Trophoblast cell (in vitro differentiated cells and primary cell): ENCODE measurements around the gene TMC4.

Experiments used
- DNase-seq, 2 donors: peaks; one replicate each; pipeline ENCODE4 v3.0.0-alpha.2; 2016
- H2AFZ ChIP-seq: 2 replicates; pipeline ENCODE4 v1.6.1; 2013; ENCODE audit warnings: low read length, moderate library complexity, mild to moderate bottlenecking; ENCODE audit not compliant: insufficient read depth, poor library complexity
- H2AK5ac ChIP-seq: 2 replicates; pipeline ENCODE4 v1.6.1; 2013; ENCODE audit warnings: mild to moderate bottlenecking, low read length
- H2BK120ac ChIP-seq: 2 replicates; pipeline ENCODE4 v1.6.1; 2013; ENCODE audit warnings: low read length, mild to moderate bottlenecking, moderate library complexity; ENCODE audit not compliant: insufficient read depth, poor library complexity
- H2BK12ac ChIP-seq: 2 replicates; pipeline ENCODE4 v1.6.1; 2013; ENCODE audit warnings: mild to moderate bottlenecking, low read length, moderate library complexity
- H2BK5ac ChIP-seq: 2 replicates; pipeline ENCODE4 v1.6.1; 2013; ENCODE audit warnings: low read length, low read depth, moderate library complexity, mild to moderate bottlenecking; ENCODE audit not compliant: poor library complexity
- H3K14ac ChIP-seq: 2 replicates; pipeline ENCODE4 v1.6.1; 2013; ENCODE audit warnings: mild to moderate bottlenecking, low read length
- H3K18ac ChIP-seq: 2 replicates; pipeline ENCODE4 v1.6.1; 2013; ENCODE audit warnings: mild to moderate bottlenecking, low read length
- H3K23ac ChIP-seq: 2 replicates; pipeline ENCODE4 v1.6.1; 2013; ENCODE audit warnings: low read length
- H3K27ac ChIP-seq: 2 replicates; pipeline ENCODE4 v1.5.1; 2013; ENCODE audit warnings: low read depth, mild to moderate bottlenecking, inconsistent platforms, low read length, moderate library complexity
- H3K27me3 ChIP-seq: 2 replicates; pipeline ENCODE4 v1.6.1; 2013; ENCODE audit warnings: inconsistent platforms, mild to moderate bottlenecking, low read length, moderate library complexity; ENCODE audit not compliant: insufficient read depth
- H3K36me3 ChIP-seq, 2 experiments: 1 replicate in 1 of 2; 2 replicates in 1 of 2; pipeline ENCODE4 v1.6.1; 2013; ENCODE audit warnings: low read length in 2 of 2, mild to moderate bottlenecking in 2 of 2, moderate library complexity in 1 of 2; ENCODE audit not compliant: insufficient read depth in 2 of 2, control insufficient read depth in 1 of 2
- H3K4ac ChIP-seq: 2 replicates; pipeline ENCODE4 v1.6.1; 2013; ENCODE audit warnings: low read depth, mild to moderate bottlenecking, low read length, moderate library complexity
- H3K4me1 ChIP-seq, 2 experiments: 1 replicate in 1 of 2; 2 replicates in 1 of 2; pipeline ENCODE4 v1.6.1; 2013; ENCODE audit warnings: low read length in 2 of 2, mild to moderate bottlenecking in 2 of 2, moderate library complexity in 1 of 2; ENCODE audit not compliant: insufficient read depth in 2 of 2, control insufficient read depth in 1 of 2
- H3K4me2 ChIP-seq: 2 replicates; pipeline ENCODE4 v1.6.1; 2013; ENCODE audit warnings: inconsistent platforms, mild to moderate bottlenecking, low read length, moderate library complexity
- H3K4me3 ChIP-seq: 2 replicates; pipeline ENCODE4 v1.5.1; 2013; ENCODE audit warnings: mild to moderate bottlenecking, low read depth, low read length, inconsistent platforms
- H3K79me1 ChIP-seq: one replicate; pipeline ENCODE4 v1.6.1; 2013; ENCODE audit warnings: low read length
- H3K79me2 ChIP-seq: 2 replicates; pipeline ENCODE4 v1.6.1; 2013; ENCODE audit warnings: low read length, mild to moderate bottlenecking; ENCODE audit not compliant: control insufficient read depth, insufficient read depth, poor library complexity
- H3K9ac ChIP-seq: 2 replicates; pipeline ENCODE4 v1.6.1; 2013; ENCODE audit warnings: mild to moderate bottlenecking, low read length
- H3K9me3 ChIP-seq: 2 replicates; pipeline ENCODE4 v1.6.1; 2013; ENCODE audit warnings: low read depth, mild to moderate bottlenecking, control low read depth, inconsistent platforms, low read length; ENCODE audit not compliant: insufficient read depth
- H4K12ac ChIP-seq: 2 replicates; pipeline ENCODE4 v1.6.1; 2013; ENCODE audit warnings: low read depth, mild to moderate bottlenecking, low read length, moderate library complexity
- H4K8ac ChIP-seq: 2 replicates; pipeline ENCODE4 v1.6.1; 2013; ENCODE audit warnings: low read depth, mild to moderate bottlenecking, low read length, moderate library complexity
- H4K91ac ChIP-seq: one replicate; pipeline ENCODE4 v1.6.1; 2013; ENCODE audit warnings: low read depth, mild to moderate bottlenecking, low read length, moderate library complexity
- WGBS: extraction: QIAGEN DNeasy Blood & Tissue Kit; methylation state at CpG from one replicate; pipeline ENCODE4 v1.1.7; 2013; ENCODE audit warnings: missing lambda C conversion rate; ENCODE audit not compliant: insufficient read length, insufficient coverage; ENCODE audit errors: extremely low coverage; 5-methylcytosine and 5-hydroxymethylcytosine counted together

Gene TMC4

DNA sequence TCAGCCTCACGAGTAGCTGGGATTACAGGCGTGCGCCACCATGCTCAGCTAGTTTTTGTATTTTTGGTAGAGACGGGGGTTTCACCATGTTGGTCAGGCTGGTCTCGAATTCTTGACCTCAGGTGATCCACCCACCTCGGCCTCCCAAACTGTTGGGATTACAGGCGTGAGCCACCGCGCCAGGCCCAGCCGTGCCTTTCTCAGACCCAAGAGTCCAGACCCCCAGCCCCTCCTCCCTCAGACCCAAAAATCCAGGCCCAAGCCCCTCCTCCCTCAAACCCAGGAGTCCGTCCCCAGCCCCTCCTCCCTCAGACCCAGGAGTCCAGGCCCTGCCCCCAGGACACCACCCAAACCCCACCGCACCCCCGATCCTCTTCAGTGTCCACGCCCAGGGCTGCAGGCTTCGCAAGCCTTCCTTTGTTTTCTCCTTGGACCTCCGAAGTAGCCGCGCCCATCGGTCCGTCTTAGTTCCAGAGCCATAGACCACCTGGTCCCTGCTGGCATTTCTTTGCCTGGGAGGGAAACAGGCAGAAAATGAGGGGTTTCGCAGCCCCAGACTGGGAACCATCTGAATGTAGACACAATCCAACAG lies 3.7 kb downstream of the TMC4 start:
- H2BK120ac ChIP-seq, result no peak overlapping the region
- no peak for DNase-seq
- no peak overlapping the region for H4K8ac ChIP-seq
- H3K9me3 ChIP-seq, result peaks cover 7% of the 10 kb centered on the region
- no peak overlapping the region for H3K18ac ChIP-seq
- no peaks in the 10 kb centered on the region for H3K36me3 ChIP-seq
- H3K79me2 ChIP-seq, result no peaks in the 10 kb centered on the region
- no peak overlapping the region for H4K12ac ChIP-seq
- H2AK5ac ChIP-seq, result no peak overlapping the region
- H3K4me2 ChIP-seq, result no peak overlapping the region
- no peak overlapping the region for H4K91ac ChIP-seq
- H3K14ac ChIP-seq, result no peak overlapping the region
- H2BK12ac ChIP-seq, result no peak overlapping the region
- H3K27me3 ChIP-seq, result no peaks in the 10 kb centered on the region
- no peak overlapping the region for H3K23ac ChIP-seq
- H3K9ac ChIP-seq, result no peak overlapping the region
- H3K27ac ChIP-seq, result no peak overlapping the region
- peaks cover 4 to 14% of the 10 kb centered on the region in 2 experiments for H3K4me1 ChIP-seq
- WGBS, result no CpG with 5 or more reads among the region's 21 CpGs
- no peak overlapping the region for H3K4ac ChIP-seq
- peaks cover 4% of the 10 kb centered on the region for H3K79me1 ChIP-seq
- H2BK5ac ChIP-seq, result no peak overlapping the region
- H2AFZ ChIP-seq, result no peak overlapping the region
- no peak overlapping the region for H3K4me3 ChIP-seq

DNA sequence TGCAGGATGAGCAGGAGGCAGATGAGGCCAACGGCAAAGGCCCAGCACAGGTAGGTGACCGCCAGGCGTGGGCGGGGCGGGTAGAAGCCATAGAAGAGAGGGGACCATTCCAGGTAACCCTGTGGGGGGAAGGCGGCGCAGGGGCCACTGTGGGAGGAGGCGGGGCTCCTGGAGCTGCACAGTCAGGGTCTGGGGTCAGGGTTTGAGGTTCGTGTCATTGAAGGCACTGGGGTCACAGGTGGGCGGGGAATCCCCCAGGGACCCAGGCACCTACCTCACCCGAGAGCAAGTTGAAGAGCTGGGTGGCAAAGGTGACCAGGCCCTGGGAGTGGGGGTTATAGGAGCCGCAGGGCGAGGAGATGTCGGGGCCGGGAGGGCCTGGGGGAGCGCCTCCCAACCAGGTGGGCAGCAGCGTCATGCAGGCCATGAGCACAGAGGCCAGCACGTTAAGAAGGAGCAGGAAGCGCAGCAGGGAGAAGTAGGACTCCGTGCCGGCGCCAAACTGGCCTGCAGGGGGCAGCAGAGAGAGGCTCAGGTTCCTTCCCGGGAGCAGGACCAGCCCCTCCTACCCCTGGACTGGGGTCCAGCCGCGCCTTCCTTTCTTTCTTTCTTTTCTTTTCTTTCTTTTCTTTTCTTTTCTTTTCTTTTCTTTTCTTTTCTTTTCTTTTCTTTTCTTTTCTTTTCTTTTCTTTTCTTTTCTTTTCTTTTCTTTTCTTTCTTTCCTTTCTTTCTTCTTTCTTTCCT lies 4.6 kb downstream of the TMC4 start:
- H4K12ac ChIP-seq, result no peak overlapping the region
- no peaks in the 10 kb centered on the region for H3K27me3 ChIP-seq
- H3K4me3 ChIP-seq, result no peak overlapping the region
- no peak overlapping the region for H2AK5ac ChIP-seq
- H3K9me3 ChIP-seq, result peaks cover 6% of the 10 kb centered on the region
- H3K27ac ChIP-seq, result no peak overlapping the region
- no peak overlapping the region for H3K9ac ChIP-seq
- H3K4me2 ChIP-seq, result no peak overlapping the region
- no peak overlapping the region for H4K8ac ChIP-seq
- no peak overlapping the region for H2BK5ac ChIP-seq
- DNase-seq, result peak; percentile 83 to 96
- H2BK12ac ChIP-seq, result no peak overlapping the region
- H2BK120ac ChIP-seq, result no peak overlapping the region
- H4K91ac ChIP-seq, result no peak overlapping the region
- no peak overlapping the region for H3K4ac ChIP-seq
- H3K18ac ChIP-seq, result no peak overlapping the region
- H2AFZ ChIP-seq, result no peak overlapping the region
- peaks cover 4 to 13% of the 10 kb centered on the region in 2 experiments for H3K4me1 ChIP-seq
- peaks cover 4% of the 10 kb centered on the region for H3K79me1 ChIP-seq
- H3K79me2 ChIP-seq, result no peaks in the 10 kb centered on the region
- H3K36me3 ChIP-seq, result no peaks in the 10 kb centered on the region
- H3K23ac ChIP-seq, result no peak overlapping the region
- no CpG with 5 or more reads among the region's 25 CpGs for WGBS
- no peak overlapping the region for H3K14ac ChIP-seq

GRCh38 chr19:54165222-54165621 lies 7.7 kb downstream of the TMC4 start:
- H3K79me1 ChIP-seq, result peaks cover under 1% of the 10 kb centered on the region
- no peak overlapping the region for H3K18ac ChIP-seq
- H2BK120ac ChIP-seq, result no peak overlapping the region
- no peak overlapping the region for H2BK5ac ChIP-seq
- peaks cover 5 to 18% of the 10 kb centered on the region in 2 experiments for H3K4me1 ChIP-seq
- no peak overlapping the region for H4K12ac ChIP-seq
- H3K36me3 ChIP-seq, result no peaks in the 10 kb centered on the region
- H3K9me3 ChIP-seq, result peaks cover 6% of the 10 kb centered on the region
- no peak overlapping the region for H3K4me3 ChIP-seq
- H3K4ac ChIP-seq, result no peak overlapping the region
- no peak for DNase-seq
- H3K23ac ChIP-seq, result no peak overlapping the region
- H3K14ac ChIP-seq, result no peak overlapping the region
- no peak overlapping the region for H4K8ac ChIP-seq
- H4K91ac ChIP-seq, result no peak overlapping the region
- no peak overlapping the region for H2BK12ac ChIP-seq
- peaks cover 2% of the 10 kb centered on the region for H3K79me2 ChIP-seq
- WGBS, result no CpG with 5 or more reads among the region's 25 CpGs
- no peak overlapping the region for H3K4me2 ChIP-seq
- no peaks in the 10 kb centered on the region for H3K27me3 ChIP-seq
- no peak overlapping the region for H2AK5ac ChIP-seq
- no peak overlapping the region for H3K27ac ChIP-seq
- H3K9ac ChIP-seq, result no peak overlapping the region
- H2AFZ ChIP-seq, result no peak overlapping the region

DNA sequence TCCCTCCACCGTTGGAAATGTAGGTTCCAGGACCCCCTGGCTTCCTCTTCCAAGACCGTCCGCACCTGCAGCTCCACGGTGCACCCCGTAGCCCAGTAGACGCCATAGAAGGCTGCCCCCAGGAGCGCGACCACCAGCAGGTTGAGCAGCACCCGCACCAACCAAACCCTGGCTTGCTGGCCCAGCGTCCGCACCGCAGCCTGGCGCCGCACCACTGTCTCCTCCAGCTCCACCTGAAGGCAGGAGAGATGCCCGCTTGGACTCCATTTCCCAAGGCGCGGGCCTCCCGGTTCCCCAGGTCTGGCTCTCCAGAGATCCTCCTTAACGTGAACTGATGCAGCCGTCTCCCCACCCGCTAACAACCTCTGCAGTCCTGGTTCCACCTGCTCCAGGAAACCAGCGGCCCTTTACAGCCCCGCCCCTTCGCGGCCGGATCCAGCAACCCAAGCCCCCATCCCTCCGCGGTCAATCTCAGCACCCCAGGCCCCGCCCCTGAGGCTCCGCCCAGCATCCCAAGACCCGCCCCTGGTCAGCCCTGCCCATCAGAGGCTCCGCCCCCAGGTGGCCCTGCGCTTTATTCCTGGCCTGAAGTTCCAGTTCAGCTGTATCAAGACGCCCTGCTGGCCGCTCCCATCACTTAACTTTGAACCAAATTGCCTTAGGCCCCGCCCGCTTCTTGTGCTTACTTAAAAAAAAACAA lies 8.4 kb downstream of the TMC4 start:
- Histone ChIP-seq H4K8ac (no peak overlapping the region), H2AFZ (no peak overlapping the region), H3K4me1 (peaks cover 5 to 18% of the 10 kb centered on the region in 2 experiments), H3K27me3 (no peaks in the 10 kb centered on the region), H3K27ac (no peak overlapping the region), H3K36me3 (no peaks in the 10 kb centered on the region), H3K9me3 (peaks cover 6% of the 10 kb centered on the region), H3K4me3 (no peak overlapping the region), H4K91ac (no peak overlapping the region), H2AK5ac (no peak overlapping the region), H3K79me1 (peaks cover 3% of the 10 kb centered on the region), H3K23ac (no peak overlapping the region), H4K12ac (no peak overlapping the region), H2BK5ac (no peak overlapping the region), H3K79me2 (peaks cover 4% of the 10 kb centered on the region), H3K18ac (no peak overlapping the region), H2BK12ac (no peak overlapping the region), H3K14ac (no peak overlapping the region), H3K9ac (no peak overlapping the region), H2BK120ac (no peak overlapping the region), H3K4ac (no peak overlapping the region), H3K4me2 (no peak overlapping the region)
- no CpG with 5 or more reads among the region's 37 CpGs for whole genome bisulfite sequencing
- DNase-seq, result peak; percentile 60 to 71
